ENCODE measurements around the gene OR5C1.

OR5C1 gene

GRCh38 chr9:122786338-122786737 lies 2.4 kb upstream of the OR5C1 start:
- Histone ChIP-seq H3K9me3 (no peaks in the 10 kb centered on the region), H3K4me3 (ENCODE audit: low read depth in 1 of 2, low read length in 1 of 2) (no peak overlapping the region), H3K4me1 (ENCODE audit: control insufficient read depth in 1 of 2, insufficient read depth in 1 of 2, low read depth in 1 of 2, low read length in 1 of 2) (no peaks in the 10 kb centered on the region), H3K36me3 (no peaks in the 10 kb centered on the region), H3K27ac (no peak overlapping the region), H3K27me3 (no peaks in the 10 kb centered on the region)
- no peak for TF ChIP-seq CTCF (IDR thresholded peaks at IDR 0.05)

- H3K27me3 ChIP-seq: no peaks in the 10 kb centered on the region
- H3K36me3 ChIP-seq: no peaks in the 10 kb centered on the region
- no peak overlapping the region for H3K27ac ChIP-seq
- H3K4me3 ChIP-seq (ENCODE audit: low read depth in 1 of 2, low read length in 1 of 2): no peak overlapping the region
- H3K9me3 ChIP-seq: no peaks in the 10 kb centered on the region
- no peaks in the 10 kb centered on the region for H3K4me1 ChIP-seq (ENCODE audit: control insufficient read depth in 1 of 2, insufficient read depth in 1 of 2, low read depth in 1 of 2, low read length in 1 of 2)
- no peak for TF ChIP-seq CTCF (IDR thresholded peaks at IDR 0.05)
Observed at GRCh38 chr9:122789256-122790046, 718 bp downstream of the OR5C1 start.

GRCh38 chr9:122791872-122792669 lies 3.3 kb downstream of the OR5C1 start:
- no peaks in the 10 kb centered on the region for H3K4me1 ChIP-seq (ENCODE audit: control insufficient read depth in 1 of 2, insufficient read depth in 1 of 2, low read depth in 1 of 2, low read length in 1 of 2)
- H3K36me3 ChIP-seq: no peaks in the 10 kb centered on the region
- H3K27me3 ChIP-seq: no peaks in the 10 kb centered on the region
- H3K9me3 ChIP-seq: no peaks in the 10 kb centered on the region
- H3K27ac ChIP-seq: no peak overlapping the region
- no peak overlapping the region for H3K4me3 ChIP-seq (ENCODE audit: low read depth in 1 of 2, low read length in 1 of 2)
- no peak for TF ChIP-seq CTCF (IDR thresholded peaks at IDR 0.05)

- Histone ChIP-seq H3K4me1 (ENCODE audit: control insufficient read depth in 1 of 2, insufficient read depth in 1 of 2, low read depth in 1 of 2, low read length in 1 of 2) (no peaks in the 10 kb centered on the region), H3K27me3 (no peaks in the 10 kb centered on the region), H3K36me3 (no peaks in the 10 kb centered on the region), H3K27ac (no peak overlapping the region), H3K9me3 (no peaks in the 10 kb centered on the region), H3K4me3 (ENCODE audit: low read depth in 1 of 2, low read length in 1 of 2) (no peak overlapping the region)
- TF ChIP-seq CTCF (IDR thresholded peaks at IDR 0.05): no peak
Observed at GRCh38 chr9:122797316-122798063, 8.8 kb downstream of the OR5C1 start.

Data from neutrophil (primary cell).